22Rv1 (cell line): ENCODE results near the gene CDKN2AIP.

Source experiments
- H3K27ac ChIP-seq: fragments of 450-650 bp; 2 replicates; pipeline ENCODE4 v1.5.1; 2017
- ZFX ChIP-seq: fragments of 450-650 bp; IDR thresholded peaks from 2 replicates; pipeline ENCODE4 v1.6.1; 2017; ENCODE audit warnings: antibody characterized with exemption, borderline replicate concordance
- TF ChIP-seq, protein P1 (sequence below): fragments of 450-650 bp; IDR thresholded peaks from 2 replicates; pipeline ENCODE4 v1.5.1; 2017; ENCODE audit warnings: mild to moderate bottlenecking

CDKN2AIP gene

DNA sequence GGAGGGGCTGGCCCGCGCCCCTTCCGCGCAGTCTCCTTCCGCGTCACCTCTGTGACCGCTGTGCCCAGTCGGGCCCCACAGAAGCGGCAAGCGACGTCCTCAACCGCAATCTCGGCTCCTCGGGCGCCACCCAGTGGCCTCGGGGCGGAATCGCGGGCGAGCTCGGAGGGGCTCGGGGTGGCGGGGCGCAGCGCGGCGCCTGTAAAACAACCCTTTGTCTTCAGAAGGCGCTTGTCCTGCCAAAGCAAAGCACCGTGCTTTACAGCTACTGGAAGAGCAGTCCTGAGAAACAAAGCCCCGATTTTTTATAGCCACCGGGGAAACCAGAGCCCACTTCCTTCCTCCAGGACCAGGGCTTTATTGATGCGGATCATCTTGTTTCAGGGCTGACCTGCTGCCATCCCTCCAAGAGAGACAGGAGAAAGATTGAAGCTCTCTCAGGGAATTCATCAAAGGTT lies 37.3 kb upstream of the CDKN2AIP start:
- H3K27ac ChIP-seq = no peak overlapping the region
- no peak for TF ChIP-seq ZFX
- TF ChIP-seq, protein P1, sequence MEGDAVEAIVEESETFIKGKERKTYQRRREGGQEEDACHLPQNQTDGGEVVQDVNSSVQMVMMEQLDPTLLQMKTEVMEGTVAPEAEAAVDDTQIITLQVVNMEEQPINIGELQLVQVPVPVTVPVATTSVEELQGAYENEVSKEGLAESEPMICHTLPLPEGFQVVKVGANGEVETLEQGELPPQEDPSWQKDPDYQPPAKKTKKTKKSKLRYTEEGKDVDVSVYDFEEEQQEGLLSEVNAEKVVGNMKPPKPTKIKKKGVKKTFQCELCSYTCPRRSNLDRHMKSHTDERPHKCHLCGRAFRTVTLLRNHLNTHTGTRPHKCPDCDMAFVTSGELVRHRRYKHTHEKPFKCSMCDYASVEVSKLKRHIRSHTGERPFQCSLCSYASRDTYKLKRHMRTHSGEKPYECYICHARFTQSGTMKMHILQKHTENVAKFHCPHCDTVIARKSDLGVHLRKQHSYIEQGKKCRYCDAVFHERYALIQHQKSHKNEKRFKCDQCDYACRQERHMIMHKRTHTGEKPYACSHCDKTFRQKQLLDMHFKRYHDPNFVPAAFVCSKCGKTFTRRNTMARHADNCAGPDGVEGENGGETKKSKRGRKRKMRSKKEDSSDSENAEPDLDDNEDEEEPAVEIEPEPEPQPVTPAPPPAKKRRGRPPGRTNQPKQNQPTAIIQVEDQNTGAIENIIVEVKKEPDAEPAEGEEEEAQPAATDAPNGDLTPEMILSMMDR = peak; percentile 97

DNA sequence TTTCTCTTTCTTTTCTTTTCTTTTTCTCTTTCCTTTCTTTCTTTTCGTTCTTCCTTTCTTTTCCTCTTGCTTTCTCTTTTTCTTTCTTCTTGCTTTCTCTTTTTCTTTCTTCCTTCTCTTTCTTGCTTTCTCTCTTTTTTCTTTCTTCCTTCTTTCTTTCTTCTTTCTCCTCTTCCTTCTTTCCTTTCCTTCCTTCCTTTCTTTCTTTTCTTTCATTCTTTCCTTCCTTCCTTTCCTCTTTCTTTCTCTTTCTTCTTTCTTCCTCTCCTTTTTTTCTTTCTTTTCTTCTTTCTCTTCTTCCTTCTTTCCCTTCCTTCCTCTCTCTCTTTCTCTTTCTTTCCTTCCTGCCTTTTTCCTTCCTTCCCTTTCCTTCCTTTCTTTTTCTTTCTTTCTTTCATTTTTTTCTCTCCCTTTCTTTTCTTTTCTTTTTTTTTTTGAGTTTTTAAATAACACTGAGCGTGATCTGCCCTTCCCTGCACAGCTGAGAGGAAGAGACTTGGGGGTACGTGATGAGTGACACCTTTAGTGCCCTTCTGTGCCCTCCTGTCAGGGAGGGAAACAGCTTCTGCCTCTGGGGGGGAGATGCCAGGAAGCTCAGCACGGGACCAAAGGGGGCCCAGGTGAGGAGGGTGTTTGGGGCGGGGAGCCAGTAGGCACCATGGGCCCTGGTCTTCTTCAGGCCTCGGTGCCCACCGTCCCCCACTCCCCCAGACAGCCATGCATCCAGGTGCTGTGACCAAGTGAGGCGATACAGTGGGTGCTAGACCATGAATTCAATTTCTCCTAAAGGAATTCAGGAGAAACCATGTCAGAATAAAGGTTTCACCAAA lies 36.6 kb upstream of the CDKN2AIP start:
- H3K27ac ChIP-seq = no peak overlapping the region
- TF ChIP-seq ZFX = no peak
- TF ChIP-seq, protein P1 = no peak

DNA sequence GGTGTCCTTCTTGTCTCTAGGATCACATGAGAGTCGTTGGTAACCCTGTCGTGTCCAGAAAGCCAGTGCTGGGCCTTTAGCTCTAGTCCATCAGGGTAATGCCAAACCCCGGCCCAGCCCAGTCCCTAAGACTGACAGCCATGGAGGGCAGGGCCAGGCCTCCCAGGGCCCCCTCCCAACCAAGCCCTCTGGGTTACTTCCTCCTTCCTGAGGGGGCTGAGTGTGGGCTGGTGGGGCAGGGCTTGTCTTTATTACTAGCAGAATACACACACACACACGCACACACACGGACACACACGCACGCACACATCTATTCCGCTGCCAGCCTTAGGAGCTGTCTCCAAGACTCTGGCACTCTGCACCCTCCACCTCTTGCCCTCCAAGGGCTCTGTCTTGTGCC lies 35.6 kb upstream of the CDKN2AIP start:
- TF ChIP-seq, protein P1 = no peak
- TF ChIP-seq ZFX = no peak
- H3K27ac ChIP-seq = no peak overlapping the region

DNA sequence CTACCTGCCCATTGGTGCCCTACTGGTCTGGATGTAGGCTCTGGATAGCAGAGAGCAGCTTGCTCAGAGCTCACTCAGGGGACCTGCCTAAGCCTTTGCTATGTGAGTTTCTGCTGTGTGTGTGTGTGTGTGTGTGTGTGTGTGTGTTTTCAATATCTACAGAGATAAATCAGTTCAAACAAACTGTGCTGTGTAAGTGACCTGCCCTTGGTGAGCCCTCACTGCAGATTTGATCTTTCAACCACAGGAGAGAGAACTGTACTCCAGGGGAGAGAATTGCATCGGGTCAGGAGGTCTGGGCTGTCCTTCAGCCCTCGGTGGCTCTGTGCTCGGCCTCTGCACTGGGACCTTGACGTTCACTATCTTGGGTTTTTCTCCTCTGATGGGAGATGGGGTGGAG lies 35.0 kb upstream of the CDKN2AIP start:
- TF ChIP-seq, protein P1 = no peak
- TF ChIP-seq ZFX = no peak
- H3K27ac ChIP-seq = no peak overlapping the region

DNA sequence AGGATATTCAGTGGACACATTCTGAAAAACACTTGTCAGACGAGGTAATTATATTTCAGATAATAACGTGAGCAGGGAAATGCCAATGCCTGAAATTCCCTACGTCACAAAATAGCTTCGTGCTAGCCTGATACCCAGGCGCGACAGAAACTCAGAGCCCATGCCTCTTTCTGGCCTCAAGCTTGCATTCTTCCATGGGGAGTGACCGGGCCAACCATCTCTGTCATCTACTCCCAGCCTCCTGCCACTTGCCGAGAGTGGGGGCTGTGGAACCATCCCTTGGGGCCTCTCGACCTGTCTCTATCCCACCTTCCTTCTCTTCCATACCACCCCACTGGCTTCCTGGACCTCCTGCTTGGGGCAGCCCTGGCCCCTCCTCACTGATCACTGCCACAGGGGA lies 34.5 kb upstream of the CDKN2AIP start:
- no peak for TF ChIP-seq ZFX
- TF ChIP-seq, protein P1 = no peak
- no peak overlapping the region for H3K27ac ChIP-seq

DNA sequence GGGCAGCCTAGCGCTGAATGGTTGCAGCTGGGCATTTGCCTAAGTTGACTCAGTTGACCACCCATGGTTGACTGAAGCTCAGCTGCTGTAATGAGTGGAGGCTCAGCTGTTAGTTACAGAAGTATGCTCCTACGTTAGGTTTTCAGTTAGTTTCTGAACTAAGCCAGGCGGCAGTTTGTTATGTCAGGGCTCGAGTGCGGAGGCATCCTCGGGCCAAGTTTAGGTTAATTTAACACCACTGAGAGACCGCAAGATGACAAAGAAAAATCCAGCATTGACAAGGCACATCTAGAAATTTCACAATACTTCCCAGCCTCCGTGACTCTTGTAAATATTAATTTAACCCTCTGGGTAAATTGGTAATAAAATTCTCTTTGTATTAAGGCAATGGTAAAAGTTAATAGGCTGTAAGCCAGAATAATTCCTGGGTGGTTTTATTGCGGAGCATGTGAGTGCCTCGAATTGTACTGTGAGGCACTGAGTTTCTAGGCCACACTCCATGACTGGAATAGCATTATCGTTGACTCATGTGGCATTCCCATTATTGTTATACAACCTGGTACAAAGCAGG lies 33.1 kb upstream of the CDKN2AIP start:
- TF ChIP-seq, protein P1 = no peak
- no peak for TF ChIP-seq ZFX
- no peak overlapping the region for H3K27ac ChIP-seq

DNA sequence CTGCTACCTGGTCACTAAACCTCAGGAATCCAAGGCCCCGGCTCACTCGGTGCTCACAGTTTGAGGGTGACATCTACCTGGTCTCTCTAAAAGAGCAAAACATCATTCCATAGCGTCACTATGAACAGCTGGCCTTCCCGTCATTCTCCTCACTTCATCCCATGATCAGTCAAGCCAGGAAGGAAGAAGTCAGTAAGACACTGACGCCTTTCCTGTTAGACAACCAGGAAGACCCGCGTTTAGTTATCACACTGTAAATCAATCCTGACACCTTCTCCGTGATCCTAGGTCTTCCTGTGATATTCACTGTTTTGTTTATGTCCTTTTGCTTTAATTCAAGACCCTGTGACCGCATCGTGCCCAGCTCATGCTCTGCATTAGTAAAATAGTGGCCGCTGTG lies 31.6 kb upstream of the CDKN2AIP start:
- TF ChIP-seq, protein P1 = no peak

More for the DNA sequence above, 31.6 kb upstream of the CDKN2AIP start:
- no peak overlapping the region for H3K27ac ChIP-seq
